Transverse colon (tissue), 4 donors: Measurements from ENCODE around the gene CENPF. TPM values are rescaled to one million over a fixed set of nuclear protein-coding genes. Genes with fewer than 3 reads are reported as not detected.

Experiments used
- DNase-seq: peaks from one replicate; pipeline ENCODE4 v3.0.0-alpha.2; 2019
- H3K27ac ChIP-seq, 4 donors: fragments of 200-600 bp; sonication (generic); 2 replicates each; pipeline ENCODE4 v1.5.1; 2016 to 2018; ENCODE audit warnings: inconsistent platforms in 4 of 4
- H3K27me3 ChIP-seq: fragments of 200-600 bp; sonication (generic); 2 replicates; pipeline ENCODE4 v1.5.1; 2017; ENCODE audit warnings: inconsistent platforms
- H3K36me3 ChIP-seq, 4 donors: fragments of 200-600 bp; sonication (generic); 2 replicates each; pipeline ENCODE4 v1.5.1; 2017 to 2019; ENCODE audit warnings: inconsistent platforms in 4 of 4
- H3K4me1 ChIP-seq, 4 donors: fragments of 200-600 bp; sonication (generic); 2 replicates each; pipeline ENCODE4 v1.5.1; 2017 to 2020; ENCODE audit warnings: inconsistent platforms in 4 of 4
- H3K4me3 ChIP-seq, 4 donors: fragments of 200-600 bp; sonication (generic); 1 replicate in 1 of 4; 2 replicates in 3 of 4; pipeline versions ENCODE4 v1.5.1 to v1.6.1; 2017 to 2019; ENCODE audit warnings: inconsistent platforms in 4 of 4
- H3K9me3 ChIP-seq, 2 donors: fragments of 200-600 bp; sonication (generic); 2 replicates each; pipeline ENCODE4 v1.5.1; 2017 to 2019; ENCODE audit warnings: inconsistent platforms in 2 of 2
- CTCF ChIP-seq, 5 experiments: fragments of 200-600 bp in 3 of 5; fragments of 450-650 bp in 2 of 5; sonication (generic) in 3 of 5; IDR thresholded peaks; 1 replicate in 2 of 5; 2 replicates in 3 of 5; pipeline ENCODE4 v1.5.1; 2016 to 2017; ENCODE audit warnings: antibody characterized with exemption in 5 of 5, inconsistent platforms in 3 of 5, mild to moderate bottlenecking in 2 of 5, moderate library complexity in 1 of 5
- EP300 ChIP-seq: sonication (generic); formaldehyde crosslinking; IDR thresholded peaks from one replicate; pipeline ENCODE4 v1.6.1; 2017; ENCODE audit warnings: antibody characterized with exemption, low read depth
- POLR2A ChIP-seq: fragments of 450-650 bp; IDR thresholded peaks from one replicate; pipeline ENCODE4 v1.6.1; 2016; ENCODE audit warnings: antibody characterized with exemption, mild to moderate bottlenecking, moderate library complexity
- POLR2AphosphoS5 ChIP-seq, 3 donors: sonication (generic); formaldehyde crosslinking; IDR thresholded peaks; one replicate each; pipeline ENCODE4 v1.6.1; 2016; ENCODE audit warnings: antibody characterized with exemption in 3 of 3
- WGBS, 2 donors: methylation state at CpG; one replicate each; pipeline ENCODE4 v1.1.5; 2018; ENCODE audit warnings: low coverage in 1 of 2; 5-methylcytosine and 5-hydroxymethylcytosine counted together
- in situ Hi-C, 4 donors: fragments of 200-750 bp; cut with MboI; loops; one replicate each; pipeline versions ENCODE4 v1.15.0 to v1.15.1; 2017; ENCODE audit warnings: low sequenced_read_pairs in 3 of 4, low pct_ligation_motif_present in 1 of 4, low pct_unique_long_range_greater_than_20kb in 1 of 4
- intact Hi-C: fragments of 100-400 bp; cut with DNase I; formaldehyde crosslinking; loops from one replicate; pipeline ENCODE4 v1.15.1; 2023; ENCODE audit warnings: low total_unique reads
- total RNA-seq, 4 donors: library from RNA; depleted of rRNA; stranded (reverse); fragments of >200 nt; gene quantifications; one replicate each; pipeline ENCODE4 v1.1.0, GENCODE V29; 2016

CENPF gene
- total RNA-seq, 4 donors from 2014 or later: 1.5 to 49.8 (median 3.4) TPM

GRCh38 chr1:214566158-214567104 is 36.6 kb upstream of the CENPF start:
- Histone ChIP-seq H3K4me1 (no peaks in the 10 kb centered on the region), H3K4me3 (no peak overlapping the region), H3K27ac (no peak overlapping the region), H3K27me3 (no peaks in the 10 kb centered on the region), H3K36me3 (no peaks in the 10 kb centered on the region), H3K9me3 (no peaks in the 10 kb centered on the region)
- no peak for DNase-seq
- intact Hi-C loops (no loop called here), in situ Hi-C loops (no loop called here)
- no peak for TF ChIP-seq EP300
- TF ChIP-seq POLR2AphosphoS5 (IDR thresholded peaks at IDR 0.05): no peak
- TF ChIP-seq CTCF (IDR thresholded peaks at IDR 0.05): no peak
- no peak for TF ChIP-seq POLR2A
- 70 to 83% methylated on average over 3 of the region's 3 CpGs for WGBS, 2 donors

- Histone ChIP-seq H3K4me3 (no peak overlapping the region), H3K36me3 (no peaks in the 10 kb centered on the region), H3K4me1 (no peaks in the 10 kb centered on the region), H3K27ac (no peak overlapping the region), H3K9me3 (no peaks in the 10 kb centered on the region), H3K27me3 (no peaks in the 10 kb centered on the region)
- DNase-seq: no peak
- intact Hi-C loops (no loop called here), in situ Hi-C loops (no loop called here)
- no peak for TF ChIP-seq CTCF (IDR thresholded peaks at IDR 0.05)
- no peak for TF ChIP-seq POLR2A
- no peak for TF ChIP-seq EP300
- no peak for TF ChIP-seq POLR2AphosphoS5 (IDR thresholded peaks at IDR 0.05)
- WGBS, 2 donors: 86 to 100% methylated on average over 2 of the region's 2 CpGs
Observed at GRCh38 chr1:214567481-214567980, 35.5 kb upstream of the CENPF start.

- in situ Hi-C loops: no loop called here
- 83 to 84% methylated on average over 4 of the region's 4 CpGs for WGBS, 2 donors
Observed at GRCh38 chr1:214568328-214568727, 34.7 kb upstream of the CENPF start.

More at GRCh38 chr1:214568328-214568727, 34.7 kb upstream of the CENPF start:
- intact Hi-C loops: no loop called here
- no peak overlapping the region for H3K27ac ChIP-seq
- peaks cover 0 to 5% (median 0%) of the 10 kb centered on the region in 4 donors for H3K4me1 ChIP-seq
- H3K36me3 ChIP-seq: no peaks in the 10 kb centered on the region
- no peaks in the 10 kb centered on the region for H3K27me3 ChIP-seq
- no peaks in the 10 kb centered on the region for H3K9me3 ChIP-seq
- H3K4me3 ChIP-seq: no peak overlapping the region
- no peak for DNase-seq
- no peak for TF ChIP-seq POLR2A
- TF ChIP-seq CTCF (IDR thresholded peaks at IDR 0.05): no peak
- no peak for TF ChIP-seq POLR2AphosphoS5 (IDR thresholded peaks at IDR 0.05)
- TF ChIP-seq EP300: no peak
